ENCODE results near the gene RAB13.

The RAB13 gene

GRCh38 chr1:153956997-153957715 is 29.0 kb downstream of the RAB13 start:
- no peak for DNase-seq (ENCODE audit: low read depth in 2 of 2)

DNA sequence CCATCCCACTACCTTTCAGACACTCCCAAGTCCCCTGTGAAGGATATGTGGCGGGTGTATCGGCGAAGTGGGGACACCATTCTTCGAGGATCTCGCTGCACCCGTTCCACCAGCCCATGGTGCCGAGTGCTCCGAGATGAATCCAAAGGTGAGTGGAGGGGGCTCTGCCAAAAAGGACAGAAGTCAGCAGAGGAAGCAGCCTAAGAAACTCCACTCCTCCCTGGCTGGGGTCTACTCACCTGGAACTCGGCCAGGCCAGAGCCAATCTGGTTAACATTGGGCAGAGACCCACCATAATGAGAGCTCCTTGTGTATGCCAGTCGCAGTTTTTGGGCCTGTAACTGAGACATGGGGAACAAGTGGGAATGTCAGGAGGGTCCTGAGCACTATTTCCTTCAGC is 31.3 kb downstream of the RAB13 start:
- DNase-seq (ENCODE audit: low read depth in 2 of 2): no peak

- no peak for DNase-seq (ENCODE audit: low read depth in 2 of 2)
These were observed 32.2 kb downstream of the RAB13 start for GRCh38 chr1:153953859-153954365.

- no peak for DNase-seq (ENCODE audit: low read depth in 2 of 2)
These were observed 34.3 kb downstream of the RAB13 start for GRCh38 chr1:153951801-153952200.

DNA sequence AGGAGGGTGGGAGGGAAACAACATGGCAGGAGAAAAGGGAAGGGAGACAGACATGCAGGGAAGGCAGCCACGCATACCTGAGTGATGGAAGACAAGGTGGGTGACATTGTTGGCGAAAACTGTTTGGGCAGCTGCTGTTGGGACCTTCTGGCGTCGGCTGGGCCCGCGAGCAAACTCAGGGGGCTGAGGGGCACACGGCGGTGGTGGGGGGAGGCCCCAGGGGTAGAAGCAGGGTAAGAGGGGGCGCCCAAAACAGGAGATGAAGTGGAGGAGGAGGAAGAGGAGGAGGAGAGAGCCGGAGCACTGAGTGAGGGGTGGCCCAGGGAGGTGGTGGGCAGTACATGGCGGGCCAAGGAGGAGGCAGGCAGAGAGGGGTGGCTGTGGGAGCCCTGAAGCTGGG is 35.0 kb downstream of the RAB13 start:
- DNase-seq (ENCODE audit: low read depth in 2 of 2): no peak

DNA sequence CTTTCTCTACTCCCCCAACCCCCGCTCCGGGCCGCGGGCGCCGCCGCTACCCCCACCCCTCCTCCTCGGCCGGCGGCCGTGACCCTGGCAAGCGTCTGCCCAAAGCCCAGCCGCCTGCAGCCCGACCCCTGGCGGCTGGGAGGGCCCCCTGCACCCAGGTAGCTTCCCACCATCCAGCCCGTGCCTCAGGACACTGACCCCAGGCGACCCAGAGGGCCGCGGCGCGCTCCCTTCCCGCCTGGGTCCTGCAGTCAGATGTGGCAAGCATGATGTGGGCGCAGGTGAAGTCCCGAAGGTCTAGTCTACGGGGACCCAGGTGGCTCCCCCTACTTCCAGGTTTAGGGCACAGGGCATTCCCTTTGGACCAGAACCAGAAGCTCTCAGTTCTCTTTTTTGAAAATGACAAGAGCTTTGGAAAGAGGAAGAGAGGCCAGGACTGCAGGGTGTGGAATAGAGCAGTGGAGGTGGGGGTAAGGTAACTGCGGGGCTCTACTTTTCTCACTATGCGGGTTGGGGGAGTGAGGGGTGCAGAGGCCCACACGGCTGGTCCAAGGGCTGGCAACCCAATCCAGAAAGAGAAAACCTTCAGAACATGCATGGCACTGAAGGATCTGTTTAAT is 39.4 kb downstream of the RAB13 start, which contains the start of gene DENND4B:
Gene DENND4B, minus strand, starts transcription at position 97 of the 620 bp plus-strand sequence. CDS start 2,344 bp downstream, outside the sequence.
- no peak for DNase-seq (ENCODE audit: low read depth in 2 of 2)

DNA sequence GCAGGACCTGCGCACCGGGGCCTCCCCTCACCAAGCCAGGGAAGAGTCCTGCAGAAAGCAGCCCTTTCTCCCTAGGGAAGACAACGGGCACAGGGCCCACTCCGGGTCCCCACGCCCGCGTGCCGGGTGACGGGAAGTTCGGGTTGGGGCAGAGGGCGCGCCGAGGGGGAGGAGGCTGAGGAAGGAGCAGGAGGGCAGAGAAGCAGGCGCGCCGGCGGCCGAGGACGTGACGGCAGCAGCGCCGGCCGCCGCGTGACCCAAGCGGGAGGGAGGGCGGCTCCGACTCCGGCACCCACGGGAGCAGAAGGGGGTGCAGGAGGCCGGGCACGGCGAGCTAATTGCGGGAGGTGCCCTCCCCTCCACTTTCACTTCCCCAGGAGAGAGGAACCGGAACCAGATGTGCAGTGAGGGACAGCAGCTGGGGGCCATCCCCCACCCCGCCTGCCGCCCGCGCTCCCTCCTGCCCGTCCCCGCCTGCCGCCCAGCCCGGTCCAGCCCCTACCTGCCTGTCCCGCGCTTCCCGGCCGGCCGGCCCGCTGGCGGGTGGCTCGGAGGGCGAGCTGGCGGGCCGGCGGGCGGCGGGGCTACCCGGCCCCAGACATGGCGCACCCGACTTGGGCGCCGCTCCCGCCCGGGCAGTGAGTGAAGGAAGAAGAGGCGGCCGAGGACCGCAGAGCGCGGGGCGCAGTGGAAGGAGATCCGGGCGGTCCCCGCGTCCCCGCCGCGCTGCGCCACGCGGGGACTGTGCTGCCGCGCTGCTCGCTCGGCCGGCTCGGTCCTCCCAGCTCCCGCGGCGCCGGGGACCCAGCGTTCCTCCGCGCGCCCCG is 40.1 kb downstream of the RAB13 start:
- DNase-seq (ENCODE audit: low read depth in 2 of 2): no peak

DNA sequence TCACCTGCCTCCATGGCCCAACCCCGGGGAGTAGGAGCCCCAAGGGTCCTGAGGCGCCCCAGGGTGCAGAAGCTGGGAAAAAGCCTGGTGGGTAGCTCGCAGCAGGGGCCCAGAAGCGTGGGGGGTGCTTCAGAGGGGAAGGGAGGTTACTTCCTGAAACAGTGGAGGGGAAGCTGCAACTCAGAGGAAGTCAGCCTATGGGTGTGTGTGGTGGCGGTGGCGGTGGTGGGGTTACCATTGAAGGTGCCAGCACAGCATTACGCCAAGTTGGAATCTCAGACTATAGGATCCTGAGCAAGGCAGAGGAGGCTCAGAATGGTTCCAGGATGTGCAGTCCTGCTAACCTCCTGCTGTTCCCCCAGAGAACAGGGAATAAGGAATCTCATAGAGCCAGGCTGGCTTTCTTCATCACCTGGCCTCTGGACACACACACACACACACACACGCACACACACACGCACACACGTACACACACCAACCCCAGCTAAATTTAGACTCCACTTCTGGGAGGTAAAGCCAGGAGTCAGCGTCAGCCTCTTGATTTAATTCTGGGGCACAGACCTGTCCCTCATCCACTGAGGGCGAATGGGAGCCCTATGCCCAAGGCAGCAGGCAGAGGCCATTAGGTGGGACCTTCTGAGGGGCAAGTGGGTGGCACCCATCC is 40.9 kb downstream of the RAB13 start:
- no peak for DNase-seq (ENCODE audit: low read depth in 2 of 2)

GRCh38 chr1:153944827-153945117 is 41.4 kb downstream of the RAB13 start:
- DNase-seq (ENCODE audit: low read depth in 2 of 2): no peak

DNA sequence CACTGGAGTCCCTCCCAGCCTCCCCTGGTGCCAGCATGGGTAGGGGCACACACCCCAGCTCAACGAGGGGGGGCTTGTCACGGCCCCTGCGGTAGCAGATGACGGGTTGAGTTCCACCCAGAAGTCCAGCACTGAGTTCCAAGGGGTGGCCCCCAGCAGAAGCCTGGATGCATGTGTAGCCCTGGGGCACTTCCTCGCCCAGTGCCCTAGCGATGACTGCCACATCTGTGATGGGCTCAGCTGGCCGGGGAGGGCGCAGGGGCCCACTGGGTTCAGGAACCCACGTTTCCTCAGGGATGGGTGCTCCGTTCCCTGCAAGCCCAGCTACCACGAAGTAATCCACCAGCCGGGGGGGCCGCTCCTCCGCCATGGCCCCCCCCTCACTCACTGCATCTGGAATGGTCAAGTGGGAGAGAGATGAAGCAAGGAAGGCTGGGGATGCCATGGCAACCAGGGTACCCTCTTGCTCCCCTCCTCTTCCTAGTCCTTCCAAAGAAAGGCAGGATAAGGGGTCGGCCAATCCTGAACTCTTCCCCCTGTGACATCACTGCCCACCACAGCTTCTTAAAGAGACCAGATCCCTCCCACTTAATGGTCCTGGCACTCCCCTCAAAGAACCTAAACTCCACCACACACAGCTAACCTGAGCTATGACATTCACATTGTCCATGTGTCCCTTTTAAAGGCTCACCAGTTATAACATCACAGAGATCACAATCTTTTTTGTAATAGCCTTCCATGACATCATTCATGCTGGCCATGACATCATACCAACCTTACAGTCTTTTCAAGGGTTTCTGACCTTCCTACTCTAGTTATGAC is 41.9 kb downstream of the RAB13 start:
- no peak for DNase-seq (ENCODE audit: low read depth in 2 of 2)

GRCh38 chr1:153942766-153943549 is 43.2 kb downstream of the RAB13 start:
- DNase-seq (ENCODE audit: low read depth in 2 of 2): no peak

GRCh38 chr1:153941826-153942725 is 44.1 kb downstream of the RAB13 start:
- DNase-seq (ENCODE audit: low read depth in 2 of 2): no peak

DNA sequence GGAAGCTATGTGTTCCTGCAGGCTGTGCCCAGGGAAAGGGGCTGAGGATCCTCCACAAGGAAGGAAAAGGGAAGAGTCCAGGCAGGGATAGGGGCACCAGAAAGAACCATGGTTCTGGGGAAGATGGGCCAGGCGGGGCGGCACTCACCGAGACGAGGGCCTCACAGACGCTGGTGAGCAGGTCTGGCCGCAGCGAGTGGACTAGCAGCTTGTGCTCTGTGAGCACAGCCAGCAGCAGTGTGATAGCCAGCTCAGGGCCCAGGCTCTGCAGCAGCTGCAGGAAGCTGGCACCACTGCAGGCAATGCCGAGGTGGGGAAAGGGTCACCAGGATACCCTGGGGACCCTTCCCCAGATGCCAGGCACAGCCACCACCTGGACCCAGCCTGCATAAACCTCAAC is 45.4 kb downstream of the RAB13 start:
- DNase-seq (ENCODE audit: low read depth in 2 of 2): no peak

DNA sequence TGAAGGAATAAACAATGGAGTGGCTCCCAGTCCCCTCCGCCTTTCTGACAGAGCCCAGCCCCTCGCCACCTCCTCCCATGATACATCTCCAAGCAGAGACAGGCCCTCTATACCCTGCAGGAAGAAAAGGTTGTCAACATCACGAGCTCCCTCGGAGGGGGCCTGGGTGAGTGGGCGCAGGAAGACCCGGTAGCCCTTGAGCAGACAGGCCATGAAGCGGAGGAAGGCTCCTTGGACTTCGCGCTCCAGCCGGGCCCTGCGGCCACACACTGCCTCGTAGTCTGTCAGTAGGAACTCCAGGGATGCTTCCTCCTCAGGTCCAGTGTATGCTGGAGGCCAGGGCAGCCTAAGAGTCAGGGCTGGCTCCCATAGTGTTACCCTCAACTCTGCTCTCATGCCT is 46.7 kb downstream of the RAB13 start:
- no peak for DNase-seq (ENCODE audit: low read depth in 2 of 2)

- DNase-seq (ENCODE audit: low read depth in 2 of 2): no peak
These were observed 47.1 kb downstream of the RAB13 start for GRCh38 chr1:153938996-153939395.

DNA sequence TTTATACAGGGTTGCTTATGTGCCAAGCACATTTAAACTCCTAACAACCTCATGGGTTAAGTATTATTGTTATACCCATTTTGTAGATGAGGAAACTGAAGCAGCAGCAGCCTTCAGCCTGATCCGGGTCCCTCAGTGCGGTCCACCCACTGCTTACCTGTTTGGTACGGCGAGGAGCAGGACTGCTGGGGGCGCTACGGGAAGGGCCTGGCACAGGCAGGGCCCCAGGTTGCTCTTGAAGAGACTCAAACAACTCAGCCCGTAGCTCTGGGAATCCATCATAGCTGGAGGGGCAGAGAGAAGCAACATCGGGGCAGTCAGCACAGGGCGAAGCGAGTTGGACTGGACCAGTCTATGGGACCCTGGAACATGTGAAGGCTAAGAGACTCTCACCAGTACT is 48.8 kb downstream of the RAB13 start:
- DNase-seq (ENCODE audit: low read depth in 2 of 2): no peak

GRCh38 chr1:153936011-153936802 is 49.9 kb downstream of the RAB13 start:
- DNase-seq (ENCODE audit: low read depth in 2 of 2): no peak

DNA sequence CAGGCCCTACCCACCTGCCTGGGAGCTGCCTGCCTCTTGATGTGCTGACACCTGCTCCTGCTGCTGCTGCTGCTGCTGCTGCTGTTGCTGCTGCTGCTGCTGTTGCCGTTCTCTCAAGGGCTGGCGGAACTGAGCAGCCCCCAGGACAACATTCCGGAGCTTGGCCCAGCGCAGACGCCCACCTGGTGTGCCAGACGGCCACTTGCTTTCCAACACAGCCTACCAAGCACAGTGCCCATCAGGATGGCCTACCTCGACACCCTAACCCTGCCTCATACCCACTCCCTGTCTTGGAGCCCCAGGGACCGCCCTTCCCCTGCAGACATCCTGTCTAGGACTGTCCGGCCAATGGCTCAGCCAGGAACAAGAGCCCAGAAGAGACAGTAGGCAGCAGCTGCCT is 51.4 kb downstream of the RAB13 start:
- no peak for DNase-seq (ENCODE audit: low read depth in 2 of 2)

DNA sequence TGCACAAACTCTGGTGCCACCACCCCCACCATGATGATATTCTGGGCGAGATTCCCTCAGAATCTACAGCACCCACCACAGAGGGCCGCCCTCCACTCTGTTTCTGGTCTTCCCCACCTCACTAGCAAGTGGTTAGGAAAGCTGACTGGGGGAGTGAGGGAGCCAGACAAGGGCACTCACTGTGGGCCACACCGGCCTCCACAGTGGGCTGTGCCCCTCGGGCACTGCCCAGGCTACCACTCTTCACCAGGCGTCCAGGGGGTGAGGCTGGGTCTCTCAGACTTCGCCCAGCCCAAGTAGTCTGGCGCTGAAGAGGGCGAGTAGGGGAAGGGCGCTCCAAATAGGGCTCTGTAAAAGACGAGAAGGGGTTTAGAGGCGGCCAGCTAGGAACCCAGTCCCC is 52.2 kb downstream of the RAB13 start:
- DNase-seq (ENCODE audit: low read depth in 2 of 2): no peak

Data from fibroblast of skin of left quadriceps (primary cell).